Cerebellar cortex (tissue), 1 donor: ENCODE results near the gene MPST.
"Not testable (repeated sequence)": the region's sequence is repeated elsewhere in the genome, so short reads cannot be mapped to it uniquely, and the experiment has no call there.

ENCODE experiments used
- DNase-seq: peaks from one replicate; pipeline ENCODE4 v3.0.0-alpha.2; 2015; ENCODE audit warnings: low spot score

The MPST gene

GRCh38 chr22:37019309-37020191 lies at the start of gene MPST, which contains the start of gene TST:
MPST (plus strand) TSS chr22:37019742; CDS start chr22:37019837, 95 bp downstream.
TST (minus strand) TSS chr22:37019447; CDS start chr22:37018732, 715 bp downstream.
- DNase-seq: peak; percentile 46

DNA sequence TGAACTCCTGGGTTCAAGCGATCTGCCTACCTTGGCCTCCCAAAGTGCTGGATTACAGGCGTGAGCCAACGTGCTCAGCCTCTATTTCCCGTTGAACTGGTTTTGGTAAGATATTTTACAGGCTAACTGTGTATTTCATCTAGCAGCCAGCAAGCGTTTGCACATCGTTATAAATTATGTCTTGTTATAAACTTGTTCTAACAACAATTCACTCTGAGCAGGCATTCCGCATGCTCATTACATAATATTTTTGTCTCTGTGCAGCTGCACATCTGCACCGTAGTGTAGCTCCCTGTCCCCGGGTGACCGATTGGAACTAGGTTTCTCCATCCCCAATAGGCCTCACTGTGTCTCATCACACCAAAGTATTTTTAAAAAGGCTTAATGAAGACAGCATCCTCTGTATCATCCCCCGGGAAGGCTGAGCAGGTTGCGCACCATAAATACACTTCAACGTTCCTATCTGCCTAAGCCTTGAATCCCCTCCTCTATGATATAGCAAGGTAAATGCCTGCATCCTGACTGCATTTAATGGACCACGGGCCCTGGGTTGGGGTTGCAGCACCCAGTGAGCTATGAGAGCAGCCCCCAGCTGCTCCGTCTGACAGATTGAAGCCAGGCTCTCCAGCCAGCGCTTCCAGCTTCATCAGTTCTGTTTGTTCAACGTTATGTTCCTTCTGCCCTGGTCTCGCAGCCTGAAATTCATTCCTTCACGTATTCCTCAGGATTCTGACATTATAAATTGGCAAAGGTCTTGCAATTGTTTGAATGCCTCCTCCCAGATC lies 48.0 kb upstream of the MPST start:
- no peak for DNase-seq

GRCh38 chr22:36976606-36977005 lies 42.9 kb upstream of the MPST start:
- DNase-seq: no peak

GRCh38 chr22:36977401-36977861 lies 42.1 kb upstream of the MPST start:
- DNase-seq: peak; percentile 56

DNA sequence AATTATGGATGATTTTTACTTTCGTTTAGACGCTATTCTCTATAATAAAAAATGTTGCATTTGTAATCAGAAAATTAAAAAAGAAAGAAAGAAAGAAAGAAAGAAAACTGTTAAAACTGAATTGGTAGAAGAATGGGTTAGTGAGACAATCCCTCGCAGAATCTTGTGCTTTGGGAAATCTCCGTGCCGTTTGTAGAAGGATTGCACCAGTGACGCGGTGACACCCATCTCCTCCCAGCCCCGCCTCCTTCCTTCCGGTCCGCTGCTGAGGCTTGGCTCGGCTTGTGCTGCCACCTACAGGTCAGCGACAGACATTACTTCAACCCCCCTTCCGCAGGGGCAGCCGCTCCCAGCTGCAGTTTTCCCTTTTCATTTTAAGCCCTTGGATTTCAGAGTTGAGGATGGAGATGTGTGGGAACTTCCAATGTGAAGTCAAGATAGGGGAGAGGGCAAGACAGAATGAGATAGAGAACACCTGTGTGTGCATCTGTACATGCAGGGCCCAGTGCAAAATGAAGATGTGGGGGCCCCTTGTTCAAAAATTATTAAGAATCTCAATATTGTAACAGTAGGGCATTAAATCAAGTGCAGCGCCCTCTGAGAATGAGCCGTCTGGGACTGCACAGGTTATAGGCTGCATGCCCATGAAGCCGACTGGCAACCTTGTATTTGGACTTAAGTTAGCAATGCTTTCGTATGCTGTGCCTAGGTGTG lies 41.4 kb upstream of the MPST start:
- DNase-seq: peak; percentile 84

GRCh38 chr22:36979016-36979910 lies 40.3 kb upstream of the MPST start:
- DNase-seq: no peak

DNA sequence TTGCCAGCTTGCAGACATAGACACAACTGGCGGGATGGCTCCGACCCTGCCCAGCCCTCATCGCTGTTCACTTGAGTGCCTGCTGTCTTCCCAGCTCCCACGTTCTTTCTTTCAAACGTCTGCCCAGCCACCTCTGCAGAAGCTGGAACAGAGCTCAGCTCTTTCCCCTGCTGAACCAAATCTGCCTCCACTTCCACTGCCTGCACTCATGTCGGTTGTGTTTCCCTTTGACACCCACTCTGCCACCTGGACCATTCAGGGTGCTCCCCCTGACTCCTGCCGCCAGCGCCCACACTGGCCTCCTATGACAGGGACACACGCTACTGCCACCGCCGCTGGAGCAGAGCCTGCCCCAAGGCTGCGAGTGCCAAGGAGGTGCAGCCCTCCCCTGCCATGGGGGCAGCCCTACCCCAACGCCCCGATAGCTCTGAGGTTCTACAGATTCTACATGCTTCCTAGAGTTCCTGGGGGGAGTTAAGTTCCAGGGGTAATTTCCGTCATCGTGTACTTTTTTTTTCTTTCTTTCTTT lies 38.2 kb upstream of the MPST start:
- DNase-seq: no peak

- no peak for DNase-seq
Observed at GRCh38 chr22:36982136-36982535, 37.4 kb upstream of the MPST start.

- no peak for DNase-seq
Observed at GRCh38 chr22:36985211-36985889, 34.2 kb upstream of the MPST start.

DNA sequence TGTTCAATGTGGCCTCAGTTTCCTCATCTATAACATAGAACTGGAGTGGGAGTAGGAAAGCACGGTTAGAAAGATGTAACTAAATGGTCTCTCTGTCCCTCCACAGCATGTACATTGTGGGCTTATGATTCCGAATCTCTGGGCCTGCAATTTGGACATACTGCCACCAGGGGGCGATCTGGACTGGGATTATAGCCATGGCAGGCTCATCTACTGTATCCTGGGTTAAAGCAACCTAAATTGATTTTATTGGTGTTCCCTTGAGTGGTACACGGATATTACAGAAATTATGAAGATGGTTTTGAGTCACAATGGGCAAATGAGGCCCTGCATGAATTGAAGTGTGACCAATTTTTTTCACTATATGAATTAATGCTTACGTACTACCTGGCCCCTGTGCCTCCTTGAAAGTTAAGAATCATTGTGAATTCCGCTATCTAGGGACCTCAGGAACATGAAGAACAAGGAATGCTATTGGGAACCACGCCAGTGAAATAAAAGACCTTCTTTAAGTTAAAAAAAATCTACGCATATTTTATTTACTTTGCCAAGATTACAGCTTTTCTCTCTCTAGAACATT lies 33.2 kb upstream of the MPST start:
- peak; percentile 3 for DNase-seq

- DNase-seq: no peak
Observed at GRCh38 chr22:36988075-36988832, 31.3 kb upstream of the MPST start.

DNA sequence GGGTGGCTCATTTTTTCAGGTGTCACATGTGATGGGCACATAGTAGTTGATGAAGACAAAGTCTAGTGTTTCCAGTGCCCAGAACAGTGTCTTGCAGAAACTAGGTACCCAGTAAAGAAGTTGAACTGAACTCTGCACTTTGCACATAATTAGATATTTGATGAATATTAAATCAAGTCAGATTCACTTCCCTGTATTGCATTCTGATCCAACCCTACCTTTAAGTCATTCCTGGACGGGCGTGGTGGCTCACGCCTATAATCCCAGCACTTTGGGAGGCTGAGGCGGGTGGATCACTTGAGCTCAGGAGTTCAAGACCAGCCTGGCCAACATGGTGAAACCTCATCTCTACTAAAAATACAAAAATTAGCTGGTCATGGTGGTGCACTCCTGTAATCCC lies 30.5 kb upstream of the MPST start:
- DNase-seq: not testable (repeated sequence)

DNA sequence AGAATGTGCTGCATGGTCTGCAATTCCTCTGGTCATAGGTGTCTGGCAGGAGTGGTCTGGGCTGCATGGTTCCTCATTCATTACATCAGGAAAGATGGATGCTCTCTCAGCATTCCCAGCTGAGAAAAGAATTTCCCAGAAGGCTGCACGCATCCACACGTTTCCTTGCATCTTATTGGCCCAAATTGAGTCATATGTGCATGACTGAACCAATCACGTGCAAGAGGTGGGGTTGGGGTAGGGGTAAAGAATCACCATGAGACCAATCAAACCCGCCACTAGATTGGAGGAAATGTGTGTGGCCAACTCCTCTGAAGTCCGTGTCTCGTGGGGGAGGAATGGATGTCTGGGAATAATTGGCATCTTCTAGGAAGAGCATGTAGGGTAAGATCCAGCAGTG lies 29.1 kb upstream of the MPST start:
- no peak for DNase-seq

GRCh38 chr22:36991206-36991605 lies 28.3 kb upstream of the MPST start:
- no peak for DNase-seq

GRCh38 chr22:36997746-36998145 lies 21.8 kb upstream of the MPST start:
- DNase-seq: no peak

DNA sequence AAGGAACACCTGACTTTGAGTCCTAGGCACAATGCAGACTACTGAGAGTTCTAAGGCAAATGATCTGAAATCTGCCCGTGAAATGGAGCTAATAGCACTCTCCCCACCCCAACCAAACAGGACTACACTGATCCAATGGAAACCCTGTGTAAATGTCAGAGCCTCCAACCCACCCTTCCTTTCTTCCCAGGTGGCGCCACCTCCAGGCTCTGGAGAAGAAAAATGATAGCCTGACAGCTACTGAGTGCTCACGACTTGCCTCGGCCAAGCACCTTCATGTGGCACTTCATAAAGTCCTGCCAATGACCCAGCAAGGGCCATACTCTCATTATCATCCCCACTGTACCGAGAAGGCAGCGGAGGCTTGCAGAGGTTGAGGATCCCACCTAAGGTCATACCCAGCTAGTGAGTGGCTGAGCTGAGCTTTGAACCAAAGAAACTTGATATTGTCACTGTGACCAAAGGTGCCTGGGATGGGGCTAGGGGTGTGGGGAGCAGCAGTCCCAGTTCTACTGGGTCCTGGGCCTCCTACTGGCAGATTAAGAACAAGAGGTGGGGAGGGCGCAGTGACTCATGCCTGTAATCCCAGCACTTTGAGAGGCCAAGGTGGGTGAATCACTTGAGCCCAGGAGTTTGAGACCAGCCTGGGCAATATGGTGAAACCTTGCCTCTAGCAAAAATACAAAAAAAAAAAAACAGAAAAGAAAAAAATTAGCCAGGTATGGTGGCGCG lies 20.8 kb upstream of the MPST start:
- DNase-seq: no peak

GRCh38 chr22:36999463-36999862 lies 20.1 kb upstream of the MPST start:
- no peak for DNase-seq
